HG03196 (cell line): ENCODE measurements around the gene SPTBN1.

Experiments used
- ATAC-seq: cut with Tn5 transposase; IDR thresholded peaks from one replicate; pipeline ENCODE4 v1.9.1; 2021; ENCODE audit not compliant: unreplicated experiment

The SPTBN1 gene

GRCh38 chr2:54432251-54433015 lies 23.7 kb upstream of the SPTBN1 start:
- no peak for ATAC-seq

- ATAC-seq = no peak
These were observed 21.9 kb upstream of the SPTBN1 start for GRCh38 chr2:54434229-54434628.

- ATAC-seq = no peak
These were observed 21.4 kb upstream of the SPTBN1 start for GRCh38 chr2:54434711-54435110.

- no peak for ATAC-seq
These were observed 20.6 kb upstream of the SPTBN1 start for GRCh38 chr2:54435325-54436226.

- ATAC-seq = no peak
These were observed 18.5 kb upstream of the SPTBN1 start for GRCh38 chr2:54437588-54437987.

GRCh38 chr2:54438271-54438670 lies 17.9 kb upstream of the SPTBN1 start:
- ATAC-seq = no peak

- no peak for ATAC-seq
These were observed 16.5 kb upstream of the SPTBN1 start for GRCh38 chr2:54439582-54439981.

GRCh38 chr2:54440050-54440449 lies 16.1 kb upstream of the SPTBN1 start:
- no peak for ATAC-seq

GRCh38 chr2:54444503-54444902 lies 11.6 kb upstream of the SPTBN1 start:
- ATAC-seq = no peak

- ATAC-seq = no peak
These were observed 10.0 kb upstream of the SPTBN1 start for GRCh38 chr2:54446122-54446521.

- ATAC-seq = no peak
These were observed 9.5 kb upstream of the SPTBN1 start for GRCh38 chr2:54446625-54447024.

GRCh38 chr2:54454548-54455130 lies 1.5 kb upstream of the SPTBN1 start:
- ATAC-seq = no peak

- ATAC-seq = no peak
These were observed 980 bp upstream of the SPTBN1 start for GRCh38 chr2:54455131-54455562.

- no peak for ATAC-seq
These were observed 160 bp downstream of the SPTBN1 start for GRCh38 chr2:54456362-54456611.

GRCh38 chr2:54456612-54457322 lies 640 bp downstream of the SPTBN1 start:
- ATAC-seq = no peak

- ATAC-seq = no peak
These were observed 1.3 kb downstream of the SPTBN1 start for GRCh38 chr2:54457323-54458023.

GRCh38 chr2:54459037-54459441 lies 2.9 kb downstream of the SPTBN1 start:
- ATAC-seq = no peak

GRCh38 chr2:54461261-54461660 lies 5.1 kb downstream of the SPTBN1 start:
- no peak for ATAC-seq

GRCh38 chr2:54464341-54464740 lies 8.2 kb downstream of the SPTBN1 start:
- no peak for ATAC-seq

GRCh38 chr2:54465143-54465542 lies 9.0 kb downstream of the SPTBN1 start:
- no peak for ATAC-seq

GRCh38 chr2:54466870-54467269 lies 10.7 kb downstream of the SPTBN1 start:
- ATAC-seq = no peak
